GM12873 (cell line): ENCODE results near the gene ALDH3A2.

ENCODE experiments used
- TF ChIP-seq, protein P1 (sequence below): IDR thresholded peaks from 2 replicates; pipeline ENCODE4 v1.5.1; 2012; ENCODE audit warnings: low read depth, mild to moderate bottlenecking, moderate library complexity, low read length, control low read depth; ENCODE audit not compliant: insufficient read depth; ENCODE audit errors: missing control alignments

The ALDH3A2 gene

DNA sequence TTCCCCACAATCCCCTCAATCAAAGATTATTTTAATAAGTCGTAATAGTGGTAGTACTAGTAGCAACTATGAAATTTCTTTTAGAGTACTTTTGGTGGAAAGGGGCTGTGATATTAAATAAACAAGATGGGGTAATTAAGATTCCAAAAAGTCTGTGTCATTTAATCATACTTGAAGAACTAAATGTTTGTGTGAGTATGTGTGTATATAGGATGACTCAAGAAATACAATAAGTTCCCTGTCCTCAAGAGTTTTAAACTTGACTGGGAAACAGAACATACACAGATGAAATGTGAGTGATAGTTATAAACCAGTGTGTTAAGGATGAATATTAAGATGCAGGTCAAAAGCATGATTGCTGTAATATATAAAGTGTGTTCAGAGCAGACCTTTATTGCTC is 2.3 kb downstream of the ALDH3A2 start:
- TF ChIP-seq, protein P1, sequence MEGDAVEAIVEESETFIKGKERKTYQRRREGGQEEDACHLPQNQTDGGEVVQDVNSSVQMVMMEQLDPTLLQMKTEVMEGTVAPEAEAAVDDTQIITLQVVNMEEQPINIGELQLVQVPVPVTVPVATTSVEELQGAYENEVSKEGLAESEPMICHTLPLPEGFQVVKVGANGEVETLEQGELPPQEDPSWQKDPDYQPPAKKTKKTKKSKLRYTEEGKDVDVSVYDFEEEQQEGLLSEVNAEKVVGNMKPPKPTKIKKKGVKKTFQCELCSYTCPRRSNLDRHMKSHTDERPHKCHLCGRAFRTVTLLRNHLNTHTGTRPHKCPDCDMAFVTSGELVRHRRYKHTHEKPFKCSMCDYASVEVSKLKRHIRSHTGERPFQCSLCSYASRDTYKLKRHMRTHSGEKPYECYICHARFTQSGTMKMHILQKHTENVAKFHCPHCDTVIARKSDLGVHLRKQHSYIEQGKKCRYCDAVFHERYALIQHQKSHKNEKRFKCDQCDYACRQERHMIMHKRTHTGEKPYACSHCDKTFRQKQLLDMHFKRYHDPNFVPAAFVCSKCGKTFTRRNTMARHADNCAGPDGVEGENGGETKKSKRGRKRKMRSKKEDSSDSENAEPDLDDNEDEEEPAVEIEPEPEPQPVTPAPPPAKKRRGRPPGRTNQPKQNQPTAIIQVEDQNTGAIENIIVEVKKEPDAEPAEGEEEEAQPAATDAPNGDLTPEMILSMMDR = no peak

- TF ChIP-seq, protein P1 = no peak
Observed at GRCh38 chr17:19651451-19652238, 3.1 kb downstream of the ALDH3A2 start.

DNA sequence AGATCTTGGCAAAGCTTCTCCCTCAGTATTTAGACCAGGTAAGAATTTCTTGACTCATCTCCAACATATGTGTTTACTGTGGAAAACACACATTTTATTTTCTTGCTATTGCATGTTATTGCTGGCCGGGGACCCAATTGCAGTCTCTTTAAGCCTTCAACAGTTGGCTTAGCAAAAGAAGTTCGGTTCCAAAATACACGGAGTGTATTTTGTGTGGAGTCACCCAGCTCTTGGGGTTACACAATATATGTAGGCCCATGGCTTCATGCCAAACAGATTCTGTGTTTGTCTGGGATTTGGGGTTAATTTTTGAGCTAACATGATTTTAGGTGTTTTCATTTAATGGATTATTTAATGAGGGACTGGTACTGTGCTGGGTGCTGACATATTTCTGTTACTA is 4.0 kb downstream of the ALDH3A2 start:
- TF ChIP-seq, protein P1 = no peak

DNA sequence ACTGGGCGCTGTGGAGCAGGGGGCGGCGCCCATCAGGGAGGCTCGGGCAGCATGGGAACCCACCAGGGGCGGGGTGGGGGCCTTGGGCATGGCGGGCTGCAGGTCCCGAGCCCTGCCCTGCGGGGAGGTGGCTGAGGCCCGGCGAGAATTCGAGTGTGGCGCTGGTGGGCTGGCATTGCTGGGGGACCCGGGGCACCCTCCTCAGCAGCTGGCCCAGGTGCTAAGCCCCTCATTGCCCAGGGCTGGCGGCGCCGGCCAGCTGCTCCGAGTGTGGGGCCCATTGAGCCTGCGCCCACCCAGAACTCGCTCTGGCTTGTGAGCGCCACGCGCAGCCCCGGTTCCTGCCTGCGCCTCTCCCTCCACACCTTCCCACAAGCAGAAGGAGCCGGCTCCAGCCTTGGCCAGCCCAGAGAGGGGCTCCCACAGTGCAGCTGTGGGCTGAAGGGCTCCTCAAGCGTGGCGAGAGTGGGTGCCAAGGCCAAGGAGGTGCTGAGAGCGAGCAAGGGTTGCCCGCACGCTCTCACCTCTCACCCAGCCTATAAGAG is 5.9 kb downstream of the ALDH3A2 start:
- TF ChIP-seq, protein P1 = no peak

DNA sequence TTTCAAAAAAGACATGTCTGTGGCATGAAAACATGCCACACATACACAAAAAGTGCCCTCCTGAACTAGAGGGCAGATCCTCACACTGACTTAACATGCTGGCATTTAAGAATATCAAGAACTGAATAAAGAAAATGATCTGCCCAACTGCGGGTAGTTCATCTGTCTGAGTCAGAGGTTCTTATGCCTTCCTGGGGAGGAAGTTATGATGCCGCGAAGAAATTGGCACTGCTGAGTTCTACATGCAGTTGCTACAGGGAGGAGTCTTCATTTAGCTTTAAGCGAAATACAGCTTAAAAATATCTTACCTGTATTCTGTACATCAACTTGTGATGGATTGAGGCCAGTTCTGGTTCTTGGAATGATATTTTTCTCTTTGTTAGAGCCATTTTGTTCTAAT is 6.3 kb downstream of the ALDH3A2 start:
- TF ChIP-seq, protein P1 = no peak

DNA sequence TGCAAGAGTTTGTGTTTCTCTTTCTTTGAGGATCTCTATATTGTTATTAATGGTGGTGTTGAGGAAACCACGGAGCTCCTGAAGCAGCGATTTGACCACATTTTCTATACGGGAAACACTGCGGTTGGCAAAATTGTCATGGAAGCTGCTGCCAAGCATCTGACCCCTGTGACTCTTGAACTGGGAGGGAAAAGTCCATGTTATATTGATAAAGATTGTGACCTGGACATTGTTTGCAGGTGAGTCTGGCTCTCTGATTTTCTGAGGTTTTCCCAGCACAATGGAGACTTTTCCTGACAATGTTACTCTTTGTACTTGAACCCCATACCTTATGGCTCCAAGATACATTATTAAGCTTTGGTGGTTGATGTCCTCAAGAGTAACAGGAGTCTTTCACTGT is 7.8 kb downstream of the ALDH3A2 start:
- TF ChIP-seq, protein P1 = no peak

DNA sequence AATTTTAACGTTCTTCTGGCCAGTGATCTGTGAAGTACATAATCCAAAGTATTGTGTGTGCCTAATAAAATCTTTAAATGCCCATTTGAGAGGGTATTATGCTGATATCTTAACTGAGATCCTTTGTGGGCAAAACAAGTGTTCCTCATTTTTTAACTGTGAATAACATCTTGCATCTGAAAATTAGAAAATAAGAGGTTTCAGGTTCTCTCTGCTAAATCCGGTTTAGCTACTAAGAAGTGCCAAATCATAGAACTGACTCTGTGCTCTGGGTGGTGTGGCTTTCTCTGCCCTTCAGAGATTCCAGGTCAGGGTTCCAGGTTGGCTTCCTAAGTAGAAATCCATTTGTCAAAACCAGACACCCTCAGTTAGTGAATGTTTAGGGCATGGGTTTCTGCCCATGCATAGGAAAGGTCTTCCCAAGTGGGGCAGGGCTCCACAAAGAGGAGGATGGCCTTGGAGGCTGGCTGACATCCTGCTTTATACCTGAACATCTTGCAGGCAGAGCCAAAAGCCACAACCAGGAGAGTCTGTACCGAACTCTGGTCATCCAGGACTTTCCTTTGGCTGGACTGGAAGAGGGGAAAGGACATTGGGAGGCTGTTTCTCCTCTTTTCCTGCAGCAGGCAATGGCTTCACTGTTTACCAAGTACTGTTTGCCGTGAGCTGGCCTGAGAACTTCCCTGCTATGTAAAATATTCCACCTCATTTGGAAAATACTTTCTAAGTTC is 8.5 kb downstream of the ALDH3A2 start:
- TF ChIP-seq, protein P1 = no peak
